Measurements from ENCODE around the gene ATL1.
A peak's percentile ranks its signal among the peaks of the same experiment; 100 is the strongest.

Gene ATL1

DNA sequence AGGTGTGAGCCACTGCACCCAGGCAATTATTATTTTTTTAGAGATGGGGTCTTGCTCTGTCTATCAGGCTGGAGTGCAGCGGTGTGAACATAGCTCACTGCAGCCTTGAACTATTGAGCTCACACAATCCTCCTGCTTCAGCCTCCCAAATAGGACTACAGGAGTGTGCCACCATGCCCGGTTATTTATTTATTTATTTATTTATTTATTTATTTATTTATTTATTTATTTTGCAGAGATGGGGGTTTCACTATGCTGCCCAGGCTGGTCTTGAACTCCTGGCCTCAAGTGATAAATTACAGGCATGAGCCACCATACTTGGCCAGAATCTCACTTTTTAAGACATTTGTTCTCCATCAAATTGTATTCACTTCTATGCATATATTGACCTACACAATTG, 56.3 kb downstream of the ATL1 start:
- ChIA-PET POLR2A (no interaction called here), CTCF (interaction anchor here (0.5 to 2.5 kb wide), 4 partner anchors 16 to 667 kb away, joined by 3 to 12 read pairs (median 6); no protein-coding TSS in a partner anchor)
- no peaks in the 10 kb centered on the region for H3K9me3 ChIP-seq (ENCODE audit: control insufficient read depth, insufficient read depth, low read depth, low read length)
- no peak overlapping the region for H3K4me3 ChIP-seq (ENCODE audit: low read depth, low read length)
- H3K4me1 ChIP-seq (ENCODE audit: control insufficient read depth, insufficient read depth, low read length), result peaks cover 11% of the 10 kb centered on the region
- H3K27ac ChIP-seq (ENCODE audit: extremely low read depth, low read depth, low read length), result no peak overlapping the region
- H3K36me3 ChIP-seq (ENCODE audit: control insufficient read depth in 2 of 2, insufficient read depth in 1 of 2, low read length in 2 of 2), result peaks cover 0 to 3% of the 10 kb centered on the region in 2 experiments; a peak in 2 of 3 replicates
- TF ChIP-seq ZNF596 (tag by site-specific recombination; IDR thresholded peaks at IDR 0.05) (no peak), ZNF677 (tag by site-specific recombination; IDR thresholded peaks at IDR 0.05) (no peak), ZNF335 (tag by site-specific recombination; conservative IDR thresholded peaks at IDR 0.05) (no peak), ZNF223 (tag by site-specific recombination; IDR thresholded peaks at IDR 0.05) (no peak), TRIM28 (IDR thresholded peaks at IDR 0.05; ENCODE audit: borderline replicate concordance, low read length) (no peak), ZNF777 (tag by site-specific recombination; IDR thresholded peaks at IDR 0.05; ENCODE audit: borderline replicate concordance) (no peak), ZNF704 (tag by site-specific recombination; IDR thresholded peaks at IDR 0.05) (no peak), ZFP41 (tag by site-specific recombination; IDR thresholded peaks at IDR 0.05; ENCODE audit: borderline replicate concordance) (no peak), ZNF394 (tag by site-specific recombination; IDR thresholded peaks at IDR 0.05; ENCODE audit: borderline replicate concordance) (peak; percentile 82; the same call in 1 of the 2 replicates), ZNF23 (tag by site-specific recombination; IDR thresholded peaks at IDR 0.05; ENCODE audit: borderline replicate concordance) (no peak), KLF7 (tag by site-specific recombination; IDR thresholded peaks at IDR 0.05; ENCODE audit: borderline replicate concordance) (no peak), ZNF623 (tag by site-specific recombination; IDR thresholded peaks at IDR 0.05) (peak; percentile 54), ZNF707 (tag by site-specific recombination; IDR thresholded peaks at IDR 0.05) (no peak), ZBTB8A (tag by site-specific recombination; IDR thresholded peaks at IDR 0.05) (peak; percentile 43; the same call in 1 of the 2 replicates), GLI2 (tag by site-specific recombination; IDR thresholded peaks at IDR 0.05; ENCODE audit: borderline replicate concordance, low read depth) (no peak), ZFP3 (tag by site-specific recombination; IDR thresholded peaks at IDR 0.05; ENCODE audit: low read depth) (no peak), ZNF266 (tag by site-specific recombination; IDR thresholded peaks at IDR 0.05; ENCODE audit: low read depth) (peak; percentile 48; the same call in 1 of the 2 replicates), ZBTB11 (tag by site-specific recombination; conservative IDR thresholded peaks at IDR 0.05; ENCODE audit: low read depth) (peak; percentile 58; the same call in 1 of the 2 replicates), ZNF248 (tag by site-specific recombination; IDR thresholded peaks at IDR 0.05) (no peak), ZNF654 (tag by site-specific recombination; IDR thresholded peaks at IDR 0.05; ENCODE audit: low read depth) (peak; percentile 25), ZNF776 (tag by site-specific recombination; IDR thresholded peaks at IDR 0.05; ENCODE audit: borderline replicate concordance) (no peak), ZXDB (tag by site-specific recombination; IDR thresholded peaks at IDR 0.05) (0 out of 2 replicates have a peak, but pooled peaks have one; percentile 21), ZBTB49 (tag by site-specific recombination; IDR thresholded peaks at IDR 0.05; ENCODE audit: low read depth) (no peak), ZNF560 (tag by site-specific recombination; IDR thresholded peaks at IDR 0.05; ENCODE audit: borderline replicate concordance) (peak; percentile 61; the same call in 1 of the 2 replicates)
- TF ChIP-seq, protein P1, sequence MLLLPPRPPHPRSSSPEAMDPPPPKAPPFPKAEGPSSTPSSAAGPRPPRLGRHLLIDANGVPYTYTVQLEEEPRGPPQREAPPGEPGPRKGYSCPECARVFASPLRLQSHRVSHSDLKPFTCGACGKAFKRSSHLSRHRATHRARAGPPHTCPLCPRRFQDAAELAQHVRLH (tag by site-specific recombination; IDR thresholded peaks at IDR 0.05), result no peak
- TF ChIP-seq, protein P2, sequence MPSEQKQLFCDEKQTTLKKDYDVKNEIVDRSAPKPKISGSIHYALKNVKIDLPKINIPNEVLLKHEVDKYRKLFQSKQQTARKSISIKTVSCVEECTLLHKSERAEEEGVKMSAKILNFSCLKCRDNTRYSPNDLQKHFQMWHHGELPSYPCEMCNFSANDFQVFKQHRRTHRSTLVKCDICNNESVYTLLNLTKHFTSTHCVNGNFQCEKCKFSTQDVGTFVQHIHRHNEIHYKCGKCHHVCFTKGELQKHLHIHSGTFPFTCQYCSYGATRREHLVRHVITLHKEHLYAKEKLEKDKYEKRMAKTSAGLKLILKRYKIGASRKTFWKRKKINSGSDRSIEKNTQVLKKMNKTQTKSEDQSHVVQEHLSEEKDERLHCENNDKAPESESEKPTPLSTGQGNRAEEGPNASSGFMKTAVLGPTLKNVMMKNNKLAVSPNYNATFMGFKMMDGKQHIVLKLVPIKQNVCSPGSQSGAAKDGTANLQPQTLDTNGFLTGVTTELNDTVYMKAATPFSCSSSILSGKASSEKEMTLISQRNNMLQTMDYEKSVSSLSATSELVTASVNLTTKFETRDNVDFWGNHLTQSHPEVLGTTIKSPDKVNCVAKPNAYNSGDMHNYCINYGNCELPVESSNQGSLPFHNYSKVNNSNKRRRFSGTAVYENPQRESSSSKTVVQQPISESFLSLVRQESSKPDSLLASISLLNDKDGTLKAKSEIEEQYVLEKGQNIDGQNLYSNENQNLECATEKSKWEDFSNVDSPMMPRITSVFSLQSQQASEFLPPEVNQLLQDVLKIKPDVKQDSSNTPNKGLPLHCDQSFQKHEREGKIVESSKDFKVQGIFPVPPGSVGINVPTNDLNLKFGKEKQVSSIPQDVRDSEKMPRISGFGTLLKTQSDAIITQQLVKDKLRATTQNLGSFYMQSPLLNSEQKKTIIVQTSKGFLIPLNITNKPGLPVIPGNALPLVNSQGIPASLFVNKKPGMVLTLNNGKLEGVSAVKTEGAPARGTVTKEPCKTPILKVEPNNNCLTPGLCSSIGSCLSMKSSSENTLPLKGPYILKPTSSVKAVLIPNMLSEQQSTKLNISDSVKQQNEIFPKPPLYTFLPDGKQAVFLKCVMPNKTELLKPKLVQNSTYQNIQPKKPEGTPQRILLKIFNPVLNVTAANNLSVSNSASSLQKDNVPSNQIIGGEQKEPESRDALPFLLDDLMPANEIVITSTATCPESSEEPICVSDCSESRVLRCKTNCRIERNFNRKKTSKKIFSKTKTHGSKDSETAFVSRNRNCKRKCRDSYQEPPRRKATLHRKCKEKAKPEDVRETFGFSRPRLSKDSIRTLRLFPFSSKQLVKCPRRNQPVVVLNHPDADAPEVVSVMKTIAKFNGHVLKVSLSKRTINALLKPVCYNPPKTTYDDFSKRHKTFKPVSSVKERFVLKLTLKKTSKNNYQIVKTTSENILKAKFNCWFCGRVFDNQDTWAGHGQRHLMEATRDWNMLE (tag by site-specific recombination; conservative IDR thresholded peaks at IDR 0.05; ENCODE audit: low read depth), result peak; percentile 79

Data from HEK293 (cell line).